Fibroblast of mammary gland (primary cell): ENCODE measurements around the gene GPR17.
A peak's percentile ranks its signal among the peaks of the same experiment; 100 is the strongest.

Experiments used
- DNase-seq: peaks from one replicate; pipeline ENCODE4 v3.0.0-alpha.2; 2010; ENCODE audit warnings: low read depth
- H3K4me3 ChIP-seq: 2 replicates; pipeline ENCODE4 v1.5.1; 2011; ENCODE audit warnings: low read depth, mild to moderate bottlenecking, low read length, moderate library complexity; ENCODE audit not compliant: control insufficient read depth
- CTCF ChIP-seq: conservative IDR thresholded peaks from 2 replicates; pipeline ENCODE4 v1.5.1; 2011; ENCODE audit warnings: low read depth, low read length, inconsistent platforms; ENCODE audit not compliant: control insufficient read depth, insufficient read depth

GPR17 gene

GRCh38 chr2:127634626-127635379, 11.2 kb upstream of the GPR17 start:
- no peak overlapping the region for H3K4me3 ChIP-seq
- TF ChIP-seq CTCF: no peak
- no peak for DNase-seq

- TF ChIP-seq CTCF: no peak
- DNase-seq: no peak
- H3K4me3 ChIP-seq: no peak overlapping the region
Observed at GRCh38 chr2:127635380-127636237, 10.3 kb upstream of the GPR17 start.

- no peak overlapping the region for H3K4me3 ChIP-seq
- no peak for TF ChIP-seq CTCF
- no peak for DNase-seq
Observed at GRCh38 chr2:127636248-127637235, 9.4 kb upstream of the GPR17 start.

GRCh38 chr2:127637236-127637630, 8.7 kb upstream of the GPR17 start:
- no peak overlapping the region for H3K4me3 ChIP-seq
- no peak for TF ChIP-seq CTCF
- DNase-seq: no peak

GRCh38 chr2:127637725-127638252, 8.2 kb upstream of the GPR17 start:
- H3K4me3 ChIP-seq: no peak overlapping the region
- DNase-seq: peak; percentile 74
- TF ChIP-seq CTCF: no peak
